A549 (cell line): Measurements from ENCODE around the gene RANBP3.

Experiments used
- CEBPB ChIP-seq, 2 experiments: fragments of >200 bp in 1 of 2; sonication (Bioruptor Twin) in 1 of 2; formaldehyde crosslinking in 1 of 2; IDR thresholded peaks; 2 replicates each; pipeline ENCODE4 v1.6.1; 2012 to 2016
- CTCF ChIP-seq: fragments of >200 bp; sonication (Bioruptor Twin); formaldehyde crosslinking; IDR thresholded peaks from 3 replicates; pipeline ENCODE4 v1.5.1; 2016
- FOXS1 ChIP-seq: fragments of 250-450 bp; sonication (Bioruptor Pico); IDR thresholded peaks from 2 replicates; pipeline ENCODE4 v1.5.0; 2020; ENCODE audit warnings: mild to moderate bottlenecking, moderate library complexity
- MAZ ChIP-seq: fragments of 150-350 bp; IDR thresholded peaks from 2 replicates; pipeline ENCODE4 v1.6.1; 2014; ENCODE audit warnings: antibody characterized with exemption, low read depth, low read length, borderline replicate concordance
- MYC ChIP-seq: IDR thresholded peaks from 2 replicates; pipeline ENCODE4 v1.6.1; 2012; ENCODE audit warnings: mild to moderate bottlenecking, inconsistent platforms, low read length, improper control_type of control experiment, borderline replicate concordance
- POLR2A ChIP-seq: IDR thresholded peaks from 2 replicates; pipeline ENCODE4 v1.6.1; 2012; ENCODE audit warnings: mild to moderate bottlenecking, low read length
- TFCP2L1 ChIP-seq: fragments of 250-450 bp; sonication (Bioruptor Pico); IDR thresholded peaks from 2 replicates; pipeline ENCODE4 v1.5.0; 2021; ENCODE audit warnings: mild to moderate bottlenecking
- USF2 ChIP-seq: fragments of 450-650 bp; IDR thresholded peaks from 2 replicates; pipeline ENCODE4 v1.6.1; 2014; ENCODE audit warnings: antibody characterized with exemption

GRCh38 chr19:5988517-5989387 lies 10.8 kb upstream of the RANBP3 start:
- TF ChIP-seq CTCF, result no peak
- no peak for TF ChIP-seq TFCP2L1 (CRISPR knock-in tag)
- no peak for TF ChIP-seq MYC
- no peak for TF ChIP-seq CEBPB (IDR thresholded peaks at IDR 0.05)
- no peak for TF ChIP-seq MAZ
- no peak for TF ChIP-seq FOXS1 (CRISPR knock-in tag)
- TF ChIP-seq POLR2A, result no peak
- TF ChIP-seq USF2, result no peak
